GM06990 (cell line): ENCODE data around the gene ACTN2.

Experiments
- DNase-seq: peaks from one replicate; pipeline ENCODE4 v3.0.0-alpha.2; 2011; ENCODE audit not compliant: insufficient read length; ENCODE audit errors: extremely low read depth
- H3K27me3 ChIP-seq: replicated peaks from 2 replicates; pipeline ENCODE4 v1.6.0; 2011; ENCODE audit warnings: low read length; ENCODE audit not compliant: control insufficient read depth, insufficient read depth
- H3K36me3 ChIP-seq: 2 replicates; pipeline ENCODE4 v1.5.1; 2011; ENCODE audit warnings: low read length; ENCODE audit not compliant: control insufficient read depth, insufficient read depth
- H3K4me3 ChIP-seq: replicated peaks from 2 replicates; pipeline ENCODE4 v1.5.1; 2011; ENCODE audit warnings: low read depth, mild to moderate bottlenecking, control low read depth, low read length
- TF ChIP-seq, protein P1 (sequence below): IDR thresholded peaks from 2 replicates; pipeline ENCODE4 v1.5.1; 2011; ENCODE audit warnings: low read length, control low read depth, mild to moderate bottlenecking, inconsistent platforms; ENCODE audit not compliant: insufficient read depth, poor library complexity, severe bottlenecking

Gene ACTN2

DNA sequence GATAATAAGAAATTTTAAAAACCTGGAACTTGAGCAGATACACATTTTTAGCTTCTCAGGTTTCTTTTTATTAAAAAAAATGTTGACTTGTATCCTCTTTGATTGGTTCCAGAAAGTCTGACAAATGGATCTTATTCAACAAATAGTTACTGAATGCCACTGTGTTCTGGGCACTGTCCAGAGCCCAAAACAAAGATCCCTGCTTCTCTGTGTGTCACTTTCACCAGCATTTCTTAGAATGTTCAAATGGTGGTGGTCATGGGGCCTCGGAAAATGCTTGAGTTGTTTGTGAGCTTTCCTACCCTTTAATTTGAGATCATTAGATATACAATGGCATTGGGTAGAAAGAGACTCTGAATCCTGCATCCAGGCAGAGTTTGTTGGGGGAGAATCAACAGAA, 19.9 kb downstream of the ACTN2 start:
- Histone ChIP-seq H3K36me3 (no peaks in the 10 kb centered on the region), H3K4me3 (no peak overlapping the region), H3K27me3 (no peaks in the 10 kb centered on the region; the same call in 1 of the 2 replicates)
- no peak for DNase-seq
- TF ChIP-seq, protein P1, sequence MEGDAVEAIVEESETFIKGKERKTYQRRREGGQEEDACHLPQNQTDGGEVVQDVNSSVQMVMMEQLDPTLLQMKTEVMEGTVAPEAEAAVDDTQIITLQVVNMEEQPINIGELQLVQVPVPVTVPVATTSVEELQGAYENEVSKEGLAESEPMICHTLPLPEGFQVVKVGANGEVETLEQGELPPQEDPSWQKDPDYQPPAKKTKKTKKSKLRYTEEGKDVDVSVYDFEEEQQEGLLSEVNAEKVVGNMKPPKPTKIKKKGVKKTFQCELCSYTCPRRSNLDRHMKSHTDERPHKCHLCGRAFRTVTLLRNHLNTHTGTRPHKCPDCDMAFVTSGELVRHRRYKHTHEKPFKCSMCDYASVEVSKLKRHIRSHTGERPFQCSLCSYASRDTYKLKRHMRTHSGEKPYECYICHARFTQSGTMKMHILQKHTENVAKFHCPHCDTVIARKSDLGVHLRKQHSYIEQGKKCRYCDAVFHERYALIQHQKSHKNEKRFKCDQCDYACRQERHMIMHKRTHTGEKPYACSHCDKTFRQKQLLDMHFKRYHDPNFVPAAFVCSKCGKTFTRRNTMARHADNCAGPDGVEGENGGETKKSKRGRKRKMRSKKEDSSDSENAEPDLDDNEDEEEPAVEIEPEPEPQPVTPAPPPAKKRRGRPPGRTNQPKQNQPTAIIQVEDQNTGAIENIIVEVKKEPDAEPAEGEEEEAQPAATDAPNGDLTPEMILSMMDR: no peak

- TF ChIP-seq, protein P1: no peak
- Histone ChIP-seq H3K27me3 (no peaks in the 10 kb centered on the region), H3K36me3 (no peaks in the 10 kb centered on the region), H3K4me3 (no peak overlapping the region)
- no peak for DNase-seq
Measured at GRCh38 chr1:236710328-236710892, 24.1 kb downstream of the ACTN2 start.

GRCh38 chr1:236716160-236716559, 29.9 kb downstream of the ACTN2 start:
- Histone ChIP-seq H3K36me3 (no peaks in the 10 kb centered on the region), H3K27me3 (no peaks in the 10 kb centered on the region), H3K4me3 (no peak overlapping the region)
- TF ChIP-seq, protein P1: no peak
- no peak for DNase-seq

GRCh38 chr1:236717811-236718210, 31.5 kb downstream of the ACTN2 start:
- no peaks in the 10 kb centered on the region for H3K27me3 ChIP-seq
- TF ChIP-seq, protein P1: no peak

DNA sequence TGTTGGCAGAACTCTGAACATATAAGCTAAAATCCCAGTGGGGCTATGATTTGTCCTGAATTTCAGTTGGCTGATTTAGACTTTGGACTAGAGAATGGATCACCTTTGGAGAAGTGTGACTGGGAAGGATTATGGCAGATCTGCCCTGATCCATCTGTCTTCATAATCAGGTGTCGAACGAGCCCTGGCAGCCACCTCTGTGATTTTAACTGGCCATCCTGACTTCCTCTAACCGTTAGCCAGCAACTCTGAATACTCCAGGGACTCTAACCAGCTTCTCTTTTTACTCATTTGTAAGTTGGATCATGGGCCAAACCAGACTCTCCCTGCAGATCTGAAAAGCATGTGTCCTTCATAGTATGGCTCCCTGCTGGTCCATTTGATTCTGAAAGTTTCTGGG, 32.0 kb downstream of the ACTN2 start:
- no peak overlapping the region for H3K4me3 ChIP-seq
- H3K27me3 ChIP-seq: no peaks in the 10 kb centered on the region
- no peaks in the 10 kb centered on the region for H3K36me3 ChIP-seq
- DNase-seq: no peak
- TF ChIP-seq, protein P1: no peak

More at GRCh38 chr1:236717811-236718210, 31.5 kb downstream of the ACTN2 start:
- DNase-seq: no peak
- Histone ChIP-seq H3K36me3 (no peaks in the 10 kb centered on the region), H3K4me3 (no peak overlapping the region)

- Histone ChIP-seq H3K36me3 (no peaks in the 10 kb centered on the region), H3K4me3 (no peak overlapping the region), H3K27me3 (no peaks in the 10 kb centered on the region)
- TF ChIP-seq, protein P1: no peak
- no peak for DNase-seq
Measured at GRCh38 chr1:236720206-236720605, 33.9 kb downstream of the ACTN2 start.
